Stimulated activated CD8-positive, alpha-beta memory T cell treated with anti-CD3 and anti-CD28 coated beads, Interleukin-15, amount 100 ng/mL, for 48 hours (primary cell): ENCODE results near the gene VPS54.

Experiments
- DNase-seq, 2 donors: peaks; one replicate each; pipeline ENCODE4 v3.0.0-alpha.2; 2020; ENCODE audit warnings: low read depth in 2 of 2

VPS54 gene

GRCh38 chr2:63843791-63844190, 175.4 kb downstream of the VPS54 start:
- no peak for DNase-seq

GRCh38 chr2:63843093-63843492, 176.1 kb downstream of the VPS54 start:
- no peak for DNase-seq

GRCh38 chr2:63842149-63843061, 176.8 kb downstream of the VPS54 start:
- no peak for DNase-seq
